GM19193 (cell line): ENCODE data around the gene PNKD.

ENCODE experiments used
- POLR2A ChIP-seq: IDR thresholded peaks from 4 replicates; pipeline ENCODE4 v1.6.1; 2011; ENCODE audit not compliant: insufficient read depth, insufficient read length; ENCODE audit errors: extremely low read depth

Gene PNKD

GRCh38 chr2:218306184-218306920 lies 36.0 kb downstream of the PNKD start:
- TF ChIP-seq POLR2A, result no peak

GRCh38 chr2:218307415-218308090 lies 37.2 kb downstream of the PNKD start:
- no peak for TF ChIP-seq POLR2A

DNA sequence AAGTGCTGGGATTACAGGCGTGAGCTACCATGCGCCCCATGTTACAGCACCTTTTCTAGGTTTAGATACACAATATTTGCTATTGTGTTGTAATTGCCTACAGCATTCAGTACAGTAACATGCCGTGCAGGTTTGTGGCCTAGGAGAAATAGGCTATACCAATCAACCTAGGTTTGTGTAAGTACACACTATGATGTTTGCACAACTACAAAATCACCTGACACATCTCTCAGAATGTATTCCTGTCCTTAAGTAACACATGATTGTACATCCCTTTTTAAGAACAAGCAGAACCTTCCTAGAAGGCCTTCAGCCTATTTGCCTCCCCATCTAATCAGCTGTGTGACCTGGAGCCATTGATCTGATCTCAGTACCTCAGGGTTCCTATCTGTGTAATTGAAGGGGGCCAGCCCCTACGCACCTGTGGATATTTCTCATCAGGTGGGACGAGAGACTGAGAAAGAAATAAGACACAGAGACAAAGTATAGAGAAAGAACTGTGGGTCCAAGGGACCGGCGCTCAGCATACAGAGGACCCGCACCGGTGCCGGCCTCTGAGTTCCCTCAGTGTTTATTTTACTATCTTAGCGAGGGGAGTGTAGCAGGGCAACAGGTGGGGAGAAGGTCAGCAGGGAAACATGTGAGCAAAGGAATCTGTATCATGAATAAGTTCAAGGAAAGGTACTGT lies 40.7 kb downstream of the PNKD start:
- TF ChIP-seq POLR2A, result no peak

- no peak for TF ChIP-seq POLR2A
Measured at GRCh38 chr2:218312267-218312756, 42.0 kb downstream of the PNKD start.

DNA sequence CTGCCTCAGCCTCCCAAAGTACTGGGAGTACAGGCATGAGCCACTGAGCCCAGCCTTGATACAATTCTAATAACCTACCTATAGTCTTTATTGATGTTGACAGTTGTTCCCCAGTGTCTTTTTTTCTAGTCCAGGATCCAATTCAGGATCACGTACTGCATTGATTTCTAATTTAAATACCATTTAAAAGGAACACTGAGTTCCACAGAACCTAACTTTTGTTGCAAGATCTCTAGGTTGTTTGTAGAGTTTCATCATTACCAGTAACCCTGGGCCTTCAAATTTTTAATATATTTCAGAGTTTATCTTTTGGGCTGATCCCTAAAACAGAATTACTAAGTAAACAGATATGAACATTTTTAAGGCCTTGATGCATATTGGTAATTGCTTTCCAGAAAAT lies 43.0 kb downstream of the PNKD start:
- TF ChIP-seq POLR2A, result no peak

DNA sequence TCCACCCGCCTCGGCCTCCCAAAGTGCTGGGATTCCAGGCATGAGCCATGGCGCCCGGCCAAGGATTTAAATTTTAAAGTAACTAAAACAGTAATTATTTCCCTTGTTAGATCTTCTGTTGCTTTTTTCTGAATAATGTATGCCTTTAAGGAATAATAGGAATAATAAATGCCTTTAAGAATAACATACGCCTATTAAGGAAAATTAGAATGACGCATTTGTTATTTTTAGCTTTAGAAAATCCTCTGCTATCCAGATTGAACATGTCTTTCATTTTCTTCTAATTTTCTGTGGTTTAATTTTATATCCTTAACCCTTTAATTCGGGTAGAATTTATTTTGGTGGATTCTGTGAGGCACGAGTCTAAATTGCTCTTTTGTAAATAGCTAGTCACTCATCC lies 45.1 kb downstream of the PNKD start:
- TF ChIP-seq POLR2A, result no peak

DNA sequence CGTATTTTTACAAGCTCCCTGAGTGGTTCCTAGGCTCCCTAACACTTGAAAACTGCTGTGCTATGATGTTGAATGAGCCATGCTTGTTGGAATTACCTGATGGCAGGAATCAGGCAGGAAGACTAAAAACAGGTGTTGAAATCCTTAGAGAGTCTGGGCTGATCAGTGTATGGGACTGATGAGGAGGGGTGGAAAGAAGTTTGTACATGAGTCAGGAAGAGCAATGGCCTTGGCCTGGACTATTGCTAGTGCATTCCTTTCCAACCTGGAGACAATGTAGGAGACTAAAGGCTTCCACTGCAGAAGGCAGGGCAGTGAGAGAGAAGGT lies 46.9 kb downstream of the PNKD start:
- no peak for TF ChIP-seq POLR2A

DNA sequence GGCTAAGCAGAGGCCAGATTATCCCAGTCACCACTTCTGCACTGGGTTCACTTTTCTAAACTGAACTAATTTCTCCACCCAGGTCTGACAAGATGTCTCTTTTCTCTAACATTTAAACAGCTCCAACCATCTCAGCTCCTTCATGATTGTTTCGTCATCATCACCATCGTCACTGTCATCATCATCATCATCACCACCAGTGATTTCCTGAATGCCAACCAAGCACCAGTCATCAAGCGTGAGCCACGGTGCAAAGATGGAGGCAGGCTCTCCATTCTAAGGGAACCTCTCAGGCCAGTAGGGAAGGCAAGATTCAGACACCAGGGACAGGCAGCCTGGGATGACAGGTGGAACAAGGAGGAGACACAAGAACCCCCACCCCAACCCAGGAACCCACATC lies 47.5 kb downstream of the PNKD start:
- no peak for TF ChIP-seq POLR2A

DNA sequence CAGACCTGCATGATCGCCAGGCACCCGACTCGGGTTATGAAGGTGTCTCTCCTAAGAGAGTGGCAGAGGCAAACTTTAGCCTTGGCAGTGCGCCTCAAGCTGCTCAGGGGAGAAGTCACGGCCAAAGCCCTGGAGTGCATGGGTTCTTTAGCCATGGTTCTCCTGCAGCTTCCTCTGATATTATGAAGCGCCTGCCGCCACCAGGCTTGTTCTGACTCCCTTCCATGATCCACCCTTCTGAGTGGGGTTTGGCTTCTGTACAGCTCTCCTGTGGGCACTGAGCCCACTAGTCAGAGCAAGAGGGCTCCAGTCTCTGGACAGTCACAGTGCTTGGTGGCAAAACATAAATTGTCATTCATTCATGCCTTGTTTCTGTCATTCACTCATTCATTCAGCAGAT lies 47.9 kb downstream of the PNKD start:
- TF ChIP-seq POLR2A, result no peak

DNA sequence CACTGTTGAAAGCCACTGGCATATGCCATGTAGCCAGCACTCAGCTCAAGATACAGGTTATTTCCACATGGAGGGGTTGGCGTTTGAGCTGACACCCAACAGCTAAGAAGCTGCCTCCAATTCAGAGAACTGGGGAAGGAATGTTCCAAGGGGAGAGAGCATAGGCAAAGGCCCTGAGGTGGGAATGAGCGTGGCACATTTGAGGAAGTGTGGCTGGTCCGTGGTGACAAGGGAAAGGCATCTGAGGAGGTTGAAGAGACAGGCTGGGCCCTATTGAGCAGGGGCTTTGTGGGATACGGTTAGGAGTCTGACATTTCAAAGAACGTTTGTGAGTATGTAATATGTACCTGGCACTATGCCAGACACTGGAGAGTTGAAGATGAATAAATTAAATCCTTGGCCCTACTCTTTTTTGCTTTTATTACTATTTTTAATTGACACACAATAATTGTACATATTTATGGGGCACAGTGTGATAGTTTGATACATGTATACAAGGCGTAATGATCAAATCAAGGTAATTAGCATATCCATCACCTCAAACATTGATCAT lies 49.6 kb downstream of the PNKD start:
- TF ChIP-seq POLR2A, result no peak

DNA sequence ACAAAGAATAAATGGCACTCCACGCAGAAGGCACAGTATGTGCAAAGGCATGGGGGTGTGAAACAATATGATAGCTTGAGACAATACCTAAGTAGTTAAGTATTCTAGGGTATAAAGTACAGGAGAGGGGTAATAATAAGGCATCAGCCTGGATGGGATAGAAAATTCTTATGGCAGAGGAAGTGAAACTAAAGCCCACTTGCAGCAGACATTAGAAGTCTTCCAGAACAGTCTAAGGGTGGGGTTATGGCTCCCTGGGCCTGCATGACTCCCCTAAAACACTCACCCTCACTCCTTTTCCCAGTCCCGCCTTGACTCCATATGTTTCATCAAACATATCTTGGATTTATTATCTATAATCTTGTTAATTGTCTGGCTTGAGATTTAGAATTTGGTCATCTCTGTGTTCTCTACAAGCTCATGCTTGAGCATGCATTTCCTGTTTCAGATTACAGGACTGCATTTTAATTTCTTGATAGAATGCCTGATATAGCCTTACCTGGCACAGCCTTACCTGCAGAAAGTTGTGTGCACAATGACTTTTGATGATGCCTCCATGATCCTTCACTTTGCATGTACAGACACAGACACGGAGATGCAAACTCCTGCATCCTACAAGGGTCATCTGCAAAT lies 50.5 kb downstream of the PNKD start:
- no peak for TF ChIP-seq POLR2A

DNA sequence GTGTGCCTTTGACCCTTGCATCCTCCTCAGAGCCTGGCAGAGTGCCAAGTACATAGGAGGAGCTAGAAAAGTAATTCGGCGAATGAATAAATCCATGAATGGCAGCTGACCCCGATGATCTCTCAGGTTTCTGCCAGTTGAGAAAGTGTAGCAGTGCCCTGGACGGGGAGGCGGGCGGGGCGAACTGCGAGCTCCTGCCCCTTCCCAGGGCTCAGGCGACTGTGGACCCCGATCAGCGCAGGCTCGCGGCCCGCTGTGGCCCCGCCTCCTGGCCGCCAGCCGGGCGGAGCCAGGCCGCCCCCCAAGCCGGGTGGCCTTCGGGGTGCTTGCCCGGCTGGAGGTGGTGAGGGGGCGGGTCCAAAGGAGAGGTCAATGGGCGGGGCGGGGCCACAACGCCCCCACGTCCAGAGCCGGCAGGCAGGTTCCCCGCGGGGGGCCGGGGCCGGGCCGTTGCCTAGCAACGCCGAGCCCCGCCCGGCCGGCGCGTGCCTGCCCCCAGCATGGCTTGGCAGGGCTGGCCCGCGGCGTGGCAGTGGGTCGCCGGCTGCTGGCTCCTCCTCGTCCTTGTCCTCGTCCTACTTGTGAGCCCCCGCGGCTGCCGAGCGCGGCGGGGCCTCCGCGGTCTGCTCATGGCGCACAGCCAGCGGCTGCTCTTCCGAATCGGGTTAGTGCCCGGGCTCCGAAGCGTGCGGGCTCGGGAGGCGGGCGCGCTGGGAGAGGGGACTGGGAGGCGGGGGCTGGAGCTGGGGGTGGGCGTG lies 52.6 kb downstream of the PNKD start:
- TF ChIP-seq POLR2A, result peak; percentile 50

DNA sequence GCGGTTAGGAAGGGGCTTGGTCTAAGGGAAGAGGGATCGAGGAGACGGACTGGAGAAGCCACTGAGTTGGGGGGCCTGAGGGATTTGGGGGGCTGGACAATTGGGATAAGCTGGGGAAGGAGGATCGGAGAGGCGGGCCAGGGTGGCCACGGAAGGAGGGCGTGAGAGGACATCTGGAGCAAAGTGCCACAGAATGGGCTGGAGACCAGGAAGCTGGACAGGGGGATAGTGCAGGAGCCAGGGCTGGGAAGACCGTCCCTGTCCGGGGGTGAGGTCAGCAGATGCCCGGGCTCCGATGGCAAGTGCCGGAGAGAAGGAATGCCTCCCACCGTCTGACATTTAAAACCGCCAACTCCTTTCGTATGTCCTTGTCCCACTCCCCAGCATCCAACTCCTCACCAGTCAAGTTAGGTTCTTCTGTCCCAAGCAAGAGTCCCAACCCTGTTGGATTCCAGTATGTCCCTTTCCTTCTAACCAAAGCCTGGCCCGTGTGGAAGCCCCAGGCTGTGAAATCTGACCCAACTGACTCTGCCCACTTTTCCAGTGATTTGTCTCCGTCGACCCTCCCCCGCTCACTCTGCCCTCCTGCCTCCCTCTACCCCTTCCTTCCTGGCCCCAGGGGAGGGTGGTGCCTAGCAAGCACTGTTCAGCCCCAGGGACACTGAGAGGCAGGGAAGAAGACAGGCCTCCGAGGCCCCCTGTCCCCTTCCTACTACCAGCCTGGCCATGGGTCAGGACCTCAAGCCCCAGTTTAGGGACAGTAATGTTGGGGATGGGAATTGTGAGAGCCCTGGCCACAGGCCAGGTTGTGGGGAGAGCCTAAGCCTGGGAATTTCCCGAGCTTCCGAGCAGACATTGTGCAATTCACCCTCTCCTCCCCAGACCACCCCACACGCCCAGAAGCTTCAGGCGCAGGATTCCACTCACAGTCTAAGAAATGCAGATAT lies 53.5 kb downstream of the PNKD start:
- no peak for TF ChIP-seq POLR2A
